Endothelial cell of umbilical vein (primary cell): Measurements from ENCODE around the gene TMEM213. TPM values are rescaled to one million over a fixed set of nuclear protein-coding genes. Genes with fewer than 3 reads are reported as not detected.

Experiments used
- BruUV-seq: library from RNA; stranded (reverse); fragments of 400-500 nt; replicated peaks from 2 replicates; lab custom pipeline; 2021; lab: Mats Ljungman, UMichigan
- CTCF ChIA-PET: fragments of 300-600, 350-600 bp; sonication (Branson Sonifier 250); formaldehyde crosslinking; loops from one replicate; lab custom pipeline; 2021; ENCODE audit warnings: antibody characterized with exemption, inconsistent platforms; lab: Charles Lee
- POLR2A ChIA-PET: fragments of 300-600, 350-600 bp; sonication (Branson Sonifier 250); formaldehyde crosslinking; loops from one replicate; lab custom pipeline; 2021; ENCODE audit warnings: antibody characterized with exemption, inconsistent platforms; lab: Charles Lee
- DNase-seq: peaks from one replicate; pipeline ENCODE4 v3.0.0-alpha.2; 2011; ENCODE audit warnings: low read depth, low spot score
- FAIRE-seq: peaks from 2 replicates; lab custom pipeline; 2011; peaks lifted over from hg19 to GRCh38; lab: Jason Lieb, UNC
- H2AFZ ChIP-seq: 2 replicates; pipeline ENCODE4 v1.6.0; 2012; ENCODE audit warnings: low read depth, low read length, control low read depth, inconsistent platforms
- H3K27ac ChIP-seq: 2 replicates; pipeline ENCODE4 v1.5.1; 2011; ENCODE audit warnings: low read depth, mild to moderate bottlenecking, control low read depth, low read length, moderate library complexity; ENCODE audit not compliant: insufficient read depth
- H3K27me3 ChIP-seq, 2 experiments: 2 replicates each; pipeline versions ENCODE4 v1.6.0 to v1.6.1; 2011; ENCODE audit warnings: low read length in 2 of 2, mixed read lengths in 1 of 2; ENCODE audit not compliant: control insufficient read depth in 2 of 2, insufficient read depth in 2 of 2
- H3K36me3 ChIP-seq, 2 experiments: 2 replicates in 1 of 2; 3 replicates in 1 of 2; pipeline ENCODE4 v1.5.1; 2011; ENCODE audit warnings: low read length in 2 of 2, mild to moderate bottlenecking in 1 of 2, moderate library complexity in 1 of 2; ENCODE audit not compliant: control insufficient read depth in 2 of 2, insufficient read depth in 2 of 2; ENCODE audit errors: extremely low read depth in 1 of 2
- H3K4me1 ChIP-seq: 3 replicates; pipeline ENCODE4 v1.5.1; 2011; ENCODE audit warnings: mild to moderate bottlenecking, low read length; ENCODE audit not compliant: control insufficient read depth, insufficient read depth; ENCODE audit errors: extremely low read depth
- H3K4me2 ChIP-seq: 2 replicates; pipeline ENCODE4 v1.6.1; 2011; ENCODE audit warnings: low read length, control low read depth, mixed read lengths; ENCODE audit not compliant: insufficient read depth
- H3K4me3 ChIP-seq, 3 experiments: fragments of 200-600 bp in 1 of 3; sonication (generic), shearing (Covaris generic) in 1 of 3; replicated peaks in 1 of 3; 2 replicates each; pipeline ENCODE4 v1.5.1; 2011 to 2016; ENCODE audit warnings: control low read depth in 3 of 3, low read length in 3 of 3, mild to moderate bottlenecking in 2 of 3, inconsistent platforms in 1 of 3, low read depth in 1 of 3, moderate library complexity in 1 of 3; ENCODE audit not compliant: insufficient read depth in 1 of 3
- H3K79me2 ChIP-seq: 2 replicates; pipeline ENCODE4 v1.6.0; 2012; ENCODE audit warnings: low read length, inconsistent platforms; ENCODE audit not compliant: control insufficient read depth, insufficient read depth
- H3K9ac ChIP-seq: replicated peaks from 2 replicates; pipeline ENCODE3; 2011; ENCODE audit warnings: low read length, control low read depth; ENCODE audit not compliant: insufficient read depth; ENCODE audit errors: extremely low read depth
- H3K9me1 ChIP-seq: replicated peaks from 3 replicates; pipeline ENCODE4 v1.6.0; 2011; ENCODE audit warnings: mild to moderate bottlenecking, low read length; ENCODE audit not compliant: control insufficient read depth, insufficient read depth; ENCODE audit errors: extremely low read depth
- H3K9me3 ChIP-seq: replicated peaks from 2 replicates; pipeline ENCODE4 v1.5.1; 2012; ENCODE audit warnings: low read length, inconsistent platforms; ENCODE audit not compliant: control insufficient read depth, insufficient read depth
- H4K20me1 ChIP-seq: replicated peaks from 2 replicates; pipeline ENCODE3; 2011; ENCODE audit warnings: mild to moderate bottlenecking, low read length; ENCODE audit not compliant: control insufficient read depth, insufficient read depth; ENCODE audit errors: extremely low read depth
- CTCF ChIP-seq, 2 donors: IDR thresholded peaks; 1 replicate in 1 of 2; 2 replicates in 1 of 2; pipeline ENCODE4 v1.5.1; 2011; ENCODE audit warnings: low read length in 2 of 2, mild to moderate bottlenecking in 2 of 2, moderate library complexity in 2 of 2, control low read depth in 1 of 2, inconsistent platforms in 1 of 2, low read depth in 1 of 2; ENCODE audit not compliant: insufficient read depth in 1 of 2; ENCODE audit errors: extremely low read depth in 1 of 2
- EZH2 ChIP-seq: IDR thresholded peaks from 2 replicates; pipeline ENCODE4 v1.6.1; 2012; ENCODE audit warnings: borderline replicate concordance, low read depth, mild to moderate bottlenecking, moderate library complexity, low read length, inconsistent platforms; ENCODE audit not compliant: severe bottlenecking
- FOS ChIP-seq: IDR thresholded peaks from 2 replicates; pipeline ENCODE4 v1.6.1; 2011; ENCODE audit warnings: mild to moderate bottlenecking, low read length, moderate library complexity, borderline replicate concordance; ENCODE audit not compliant: insufficient read depth
- GATA2 ChIP-seq: IDR thresholded peaks from 2 replicates; pipeline ENCODE4 v1.7.0; 2011; ENCODE audit warnings: low read depth, mild to moderate bottlenecking, moderate library complexity, mixed read lengths, low read length; ENCODE audit not compliant: insufficient read length, insufficient read depth
- JUN ChIP-seq: IDR thresholded peaks from 2 replicates; pipeline ENCODE4 v1.6.1; 2011; ENCODE audit warnings: borderline replicate concordance, low read depth; ENCODE audit not compliant: insufficient read length, insufficient read depth
- MYC ChIP-seq: IDR thresholded peaks from one replicate; pipeline ENCODE4 v1.6.1; 2011; ENCODE audit warnings: mild to moderate bottlenecking, low read depth, low read length
- POLR2A ChIP-seq: IDR thresholded peaks from 2 replicates; pipeline ENCODE4 v1.6.1; 2012; ENCODE audit warnings: low read depth, mild to moderate bottlenecking, control low read depth, low read length
- POLR2AphosphoS5 ChIP-seq: IDR thresholded peaks from 2 replicates; pipeline ENCODE4 v1.6.1; 2012; ENCODE audit warnings: low read depth, mild to moderate bottlenecking, control low read depth, low read length, moderate library complexity; ENCODE audit not compliant: insufficient read depth
- dilution Hi-C: fragments of 300-500 bp; cut with MboI; formaldehyde crosslinking; loops from one replicate; pipeline ENCODE4 v1.15.0; 2019; ENCODE audit warnings: low sequenced_read_pairs; ENCODE audit not compliant: extremely low pct_ligation_motif_present
- intact Hi-C: fragments of 100-400 bp; cut with micrococcal nuclease; formaldehyde crosslinking; loops from one replicate; pipeline ENCODE4 v1.10.0; 2022
- polyA plus RNA-seq, 4 experiments: library from polyadenylated mRNA; depleted of rRNA in 3 of 4; stranded (reverse) in 3 of 4; unstranded in 1 of 4; fragments of >200 nt; gene quantifications; 2 replicates each; pipeline versions ENCODE4 v1.2.1 to v1.2.3, GENCODE V29; 2011 to 2012; ENCODE audit warnings: missing spikeins in 1 of 4
- total RNA-seq: library from RNA; stranded (reverse); gene quantifications from 2 replicates; pipeline ENCODE4 v1.2.3, GENCODE V29; 2021
- TF ChIP-seq, protein P1 (sequence below): IDR thresholded peaks from 2 replicates; pipeline ENCODE4 v1.6.1; 2011; ENCODE audit not compliant: insufficient read depth, insufficient read length

The TMEM213 gene
- total and polyA plus RNA-seq, 2 donors (not counting 3 experiments of a cell fraction or from before 2014, with no cell fraction given) = not detected

DNA sequence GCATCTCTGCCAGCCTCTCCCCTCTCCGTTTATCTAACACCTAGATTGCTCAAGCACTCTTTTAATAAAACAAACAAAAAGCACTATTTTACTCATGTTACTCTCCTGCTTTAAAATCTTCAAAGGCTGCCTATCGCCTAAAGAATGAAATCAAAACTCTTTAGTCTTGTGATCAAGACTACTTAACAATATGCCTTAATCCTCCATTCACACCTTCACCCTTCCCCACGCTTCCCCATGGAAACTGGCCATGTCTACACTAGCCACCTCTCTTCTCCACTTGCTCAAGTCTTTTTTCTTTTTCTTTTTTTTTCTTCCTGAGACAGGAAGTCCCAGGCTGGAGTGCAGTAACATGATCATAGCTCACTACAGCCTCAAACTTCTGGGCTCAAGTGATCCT is 47.8 kb upstream of the TMEM213 start:
- intact Hi-C loops (no loop called here), dilution Hi-C loops (no loop called here)
- H3K79me2 ChIP-seq = no peaks in the 10 kb centered on the region
- no peak overlapping the region for H3K9ac ChIP-seq
- H4K20me1 ChIP-seq = no peaks in the 10 kb centered on the region
- H3K4me3 ChIP-seq = no peak overlapping the region
- TF ChIP-seq FOS = no peak
- no peak for TF ChIP-seq GATA2
- TF ChIP-seq POLR2A = no peak
- no peak for TF ChIP-seq POLR2AphosphoS5
- TF ChIP-seq, protein P1, sequence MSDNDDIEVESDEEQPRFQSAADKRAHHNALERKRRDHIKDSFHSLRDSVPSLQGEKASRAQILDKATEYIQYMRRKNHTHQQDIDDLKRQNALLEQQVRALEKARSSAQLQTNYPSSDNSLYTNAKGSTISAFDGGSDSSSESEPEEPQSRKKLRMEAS = no peak
- TF ChIP-seq JUN = no peak
- TF ChIP-seq CTCF (IDR thresholded peaks at IDR 0.05; ENCODE audit: extremely low read depth in 1 of 2, insufficient read depth in 1 of 2, low read depth in 1 of 2, low read length in 2 of 2) = no peak
- TF ChIP-seq MYC = no peak
- no peak for TF ChIP-seq EZH2
- H3K9me3 ChIP-seq = no peaks in the 10 kb centered on the region
- H3K27ac ChIP-seq = no peak overlapping the region
- no peak for DNase-seq
- no peak for FAIRE-seq
- no peaks in the 10 kb centered on the region for H3K27me3 ChIP-seq
- no peaks in the 10 kb centered on the region for H3K36me3 ChIP-seq
- CTCF ChIA-PET = interaction anchor here (1.5 to 2.8 kb wide), 2 partner anchors 11 to 15 kb away, joined by 3 to 8 read pairs; no protein-coding TSS in a partner anchor
- H3K4me1 ChIP-seq = no peaks in the 10 kb centered on the region
- BruUV-seq = no TSS peak
- POLR2A ChIA-PET = interaction anchor here (0.6 kb wide), 1 partner anchor 73 kb away, joined by 3 read pairs; no protein-coding TSS in a partner anchor
- H3K9me1 ChIP-seq = no peaks in the 10 kb centered on the region
- no peak overlapping the region for H3K4me2 ChIP-seq
- H2AFZ ChIP-seq = no peak overlapping the region
